ENCODE measurements around the gene RASA1.
"Not testable (repeated sequence)": the region's sequence is repeated elsewhere in the genome, so short reads cannot be mapped to it uniquely, and the experiment has no call there.

The RASA1 gene

GRCh38 chr5:87268970-87269377, 1.3 kb downstream of the RASA1 start:
- no peak for DNase-seq (ENCODE audit: extremely low read depth, insufficient read length)
- Histone ChIP-seq H3K27me3 (replicated peaks; ENCODE audit: control insufficient read depth, insufficient read depth, low read length) (no peaks in the 10 kb centered on the region), H3K36me3 (ENCODE audit: control insufficient read depth, insufficient read depth, low read length) (no peaks in the 10 kb centered on the region; the same call in 1 of the 2 replicates), H3K4me3 (replicated peaks; ENCODE audit: low read depth, low read length) (peak overlapping the region; percentile 70)
- no peak for TF ChIP-seq CTCF (IDR thresholded peaks at IDR 0.05; ENCODE audit: insufficient read depth, low read length, poor library complexity, severe bottlenecking)

GRCh38 chr5:87270888-87271287, 3.2 kb downstream of the RASA1 start:
- not testable (repeated sequence) for H3K36me3 ChIP-seq (ENCODE audit: control insufficient read depth, insufficient read depth, low read length); DNase-seq (ENCODE audit: extremely low read depth, insufficient read length)

GRCh38 chr5:87276655-87277054, 9.0 kb downstream of the RASA1 start:
- no peak for DNase-seq (ENCODE audit: extremely low read depth, insufficient read length)
- H3K27me3 ChIP-seq (replicated peaks; ENCODE audit: control insufficient read depth, insufficient read depth, low read length), result no peaks in the 10 kb centered on the region
- TF ChIP-seq CTCF (IDR thresholded peaks at IDR 0.05; ENCODE audit: insufficient read depth, low read length, poor library complexity, severe bottlenecking), result no peak
- no peaks in the 10 kb centered on the region; the same call in 1 of the 2 replicates for H3K36me3 ChIP-seq (ENCODE audit: control insufficient read depth, insufficient read depth, low read length)
- H3K4me3 ChIP-seq (replicated peaks; ENCODE audit: low read depth, low read length), result no peak overlapping the region

More at GRCh38 chr5:87270888-87271287, 3.2 kb downstream of the RASA1 start:
- not testable (repeated sequence) for H3K4me3 ChIP-seq (replicated peaks; ENCODE audit: low read depth, low read length); H3K27me3 ChIP-seq (replicated peaks; ENCODE audit: control insufficient read depth, insufficient read depth, low read length)

GRCh38 chr5:87277279-87277835, 9.7 kb downstream of the RASA1 start:
- DNase-seq (ENCODE audit: extremely low read depth, insufficient read length), result no peak
- TF ChIP-seq CTCF (IDR thresholded peaks at IDR 0.05; ENCODE audit: insufficient read depth, low read length, poor library complexity, severe bottlenecking), result no peak
- no peak overlapping the region for H3K4me3 ChIP-seq (replicated peaks; ENCODE audit: low read depth, low read length)
- no peaks in the 10 kb centered on the region; the same call in 1 of the 2 replicates for H3K36me3 ChIP-seq (ENCODE audit: control insufficient read depth, insufficient read depth, low read length)
- no peaks in the 10 kb centered on the region for H3K27me3 ChIP-seq (replicated peaks; ENCODE audit: control insufficient read depth, insufficient read depth, low read length)

- no peaks in the 10 kb centered on the region for H3K27me3 ChIP-seq (replicated peaks; ENCODE audit: control insufficient read depth, insufficient read depth, low read length)
- H3K4me3 ChIP-seq (replicated peaks; ENCODE audit: low read depth, low read length), result no peak overlapping the region
- no peaks in the 10 kb centered on the region; the same call in 1 of the 2 replicates for H3K36me3 ChIP-seq (ENCODE audit: control insufficient read depth, insufficient read depth, low read length)
- no peak for DNase-seq (ENCODE audit: extremely low read depth, insufficient read length)
- TF ChIP-seq CTCF (IDR thresholded peaks at IDR 0.05; ENCODE audit: insufficient read depth, low read length, poor library complexity, severe bottlenecking), result no peak
Measured at GRCh38 chr5:87278590-87279100, 11.0 kb downstream of the RASA1 start.

GRCh38 chr5:87282269-87282668, 14.6 kb downstream of the RASA1 start:
- no peak for DNase-seq (ENCODE audit: extremely low read depth, insufficient read length)
- Histone ChIP-seq H3K4me3 (replicated peaks; ENCODE audit: low read depth, low read length) (no peak overlapping the region), H3K36me3 (ENCODE audit: control insufficient read depth, insufficient read depth, low read length) (no peaks in the 10 kb centered on the region; the same call in none of the 2 replicates), H3K27me3 (replicated peaks; ENCODE audit: control insufficient read depth, insufficient read depth, low read length) (no peaks in the 10 kb centered on the region)
- TF ChIP-seq CTCF (IDR thresholded peaks at IDR 0.05; ENCODE audit: insufficient read depth, low read length, poor library complexity, severe bottlenecking), result no peak

GRCh38 chr5:87287266-87287665, 19.6 kb downstream of the RASA1 start:
- not testable (repeated sequence) for H3K27me3 ChIP-seq (replicated peaks; ENCODE audit: control insufficient read depth, insufficient read depth, low read length); DNase-seq (ENCODE audit: extremely low read depth, insufficient read length); H3K36me3 ChIP-seq (ENCODE audit: control insufficient read depth, insufficient read depth, low read length); H3K4me3 ChIP-seq (replicated peaks; ENCODE audit: low read depth, low read length)

All from GM06990 (cell line).